RWPE2 (cell line): ENCODE results near the gene CCSER1.

Experiments used
- ATAC-seq: fragments of 200-7000 bp; cut with Tn5 transposase; 3 replicates; pipeline ENCODE4 v1.9.1; 2021; ENCODE audit warnings: low read depth
- DNase-seq: peaks from one replicate; pipeline ENCODE4 v3.0.0-alpha.2; 2020; ENCODE audit warnings: low spot score
- H3K27ac ChIP-seq: fragments of 450-650 bp; 2 replicates; pipeline ENCODE4 v1.5.1; 2017; ENCODE audit warnings: mild to moderate bottlenecking; ENCODE audit not compliant: poor library complexity, severe bottlenecking
- H3K27me3 ChIP-seq: fragments of 250-450 bp; sonication (Bioruptor Pico); 2 replicates; pipeline ENCODE4 v1.5.1; 2021; ENCODE audit warnings: mild to moderate bottlenecking, moderate library complexity; ENCODE audit not compliant: insufficient read depth, poor library complexity, severe bottlenecking
- H3K36me3 ChIP-seq: fragments of 250-450 bp; sonication (Bioruptor Pico); 2 replicates; pipeline ENCODE4 v1.5.1; 2020; ENCODE audit warnings: low read depth, mild to moderate bottlenecking, moderate library complexity
- H3K4me1 ChIP-seq: fragments of 250-450 bp; sonication (Bioruptor Pico); 2 replicates; pipeline ENCODE4 v1.5.1; 2021; ENCODE audit warnings: mild to moderate bottlenecking, moderate library complexity; ENCODE audit not compliant: insufficient read depth, poor library complexity, severe bottlenecking
- H3K4me3 ChIP-seq: fragments of 250-450 bp; sonication (Bioruptor Pico); 2 replicates; pipeline ENCODE4 v1.5.1; 2021; ENCODE audit warnings: mild to moderate bottlenecking, moderate library complexity; ENCODE audit not compliant: severe bottlenecking
- H3K9me3 ChIP-seq: fragments of 250-450 bp; sonication (Bioruptor Pico); 2 replicates; pipeline ENCODE4 v1.5.1; 2021; ENCODE audit warnings: mild to moderate bottlenecking, moderate library complexity; ENCODE audit not compliant: severe bottlenecking
- TF ChIP-seq, protein P1 (sequence below): fragments of 450-650 bp; IDR thresholded peaks from one replicate; pipeline ENCODE4 v1.5.1; 2017; ENCODE audit warnings: mild to moderate bottlenecking, moderate library complexity; ENCODE audit not compliant: poor library complexity, severe bottlenecking

Gene CCSER1

DNA sequence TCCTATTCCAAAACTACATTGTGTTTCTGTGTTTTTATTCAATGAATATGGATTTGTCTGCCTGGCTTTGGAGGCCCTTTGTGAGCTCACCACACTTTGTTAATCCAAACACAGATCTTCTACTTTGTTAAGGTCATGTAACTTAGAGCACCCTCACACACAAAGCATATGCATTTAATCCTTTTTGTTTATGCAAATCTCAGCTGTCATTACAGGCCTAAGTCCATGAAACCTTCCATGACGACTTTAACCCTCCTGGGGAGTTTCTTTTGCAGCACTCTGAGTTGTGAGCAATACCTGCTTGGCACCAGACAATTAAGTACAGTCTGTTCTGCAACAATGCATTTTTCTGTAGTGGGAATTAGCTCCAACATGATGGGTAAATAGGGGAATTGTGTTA is 14.9 kb downstream of the CCSER1 start:
- DNase-seq, result no peak
- H3K27me3 ChIP-seq, result peaks cover 3% of the 10 kb centered on the region
- H3K27ac ChIP-seq, result no peak overlapping the region
- H3K36me3 ChIP-seq, result no peaks in the 10 kb centered on the region
- ATAC-seq, result no peak
- no peak overlapping the region for H3K4me3 ChIP-seq
- no peaks in the 10 kb centered on the region for H3K4me1 ChIP-seq
- H3K9me3 ChIP-seq, result no peaks in the 10 kb centered on the region
- TF ChIP-seq, protein P1, sequence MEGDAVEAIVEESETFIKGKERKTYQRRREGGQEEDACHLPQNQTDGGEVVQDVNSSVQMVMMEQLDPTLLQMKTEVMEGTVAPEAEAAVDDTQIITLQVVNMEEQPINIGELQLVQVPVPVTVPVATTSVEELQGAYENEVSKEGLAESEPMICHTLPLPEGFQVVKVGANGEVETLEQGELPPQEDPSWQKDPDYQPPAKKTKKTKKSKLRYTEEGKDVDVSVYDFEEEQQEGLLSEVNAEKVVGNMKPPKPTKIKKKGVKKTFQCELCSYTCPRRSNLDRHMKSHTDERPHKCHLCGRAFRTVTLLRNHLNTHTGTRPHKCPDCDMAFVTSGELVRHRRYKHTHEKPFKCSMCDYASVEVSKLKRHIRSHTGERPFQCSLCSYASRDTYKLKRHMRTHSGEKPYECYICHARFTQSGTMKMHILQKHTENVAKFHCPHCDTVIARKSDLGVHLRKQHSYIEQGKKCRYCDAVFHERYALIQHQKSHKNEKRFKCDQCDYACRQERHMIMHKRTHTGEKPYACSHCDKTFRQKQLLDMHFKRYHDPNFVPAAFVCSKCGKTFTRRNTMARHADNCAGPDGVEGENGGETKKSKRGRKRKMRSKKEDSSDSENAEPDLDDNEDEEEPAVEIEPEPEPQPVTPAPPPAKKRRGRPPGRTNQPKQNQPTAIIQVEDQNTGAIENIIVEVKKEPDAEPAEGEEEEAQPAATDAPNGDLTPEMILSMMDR, result no peak

DNA sequence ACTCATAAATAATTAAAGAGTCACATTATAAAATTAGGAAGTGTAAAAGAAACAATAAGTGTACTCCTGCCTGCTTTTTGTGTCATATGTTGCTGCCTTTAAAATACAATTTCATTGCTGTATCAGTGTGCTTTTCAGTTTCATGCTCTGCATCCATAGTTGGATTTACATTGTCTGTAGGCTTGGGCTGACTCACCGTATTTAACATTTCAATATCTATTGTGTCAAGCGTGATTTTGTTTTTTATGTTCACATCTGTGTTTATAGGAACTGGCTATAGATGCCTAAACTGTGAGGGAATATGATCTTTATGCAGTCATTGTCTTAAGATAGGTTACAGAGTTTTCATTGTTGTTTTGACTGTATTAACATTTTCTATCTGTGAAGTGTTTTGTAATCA is 18.1 kb downstream of the CCSER1 start:
- DNase-seq (no peak), ATAC-seq (no peak)
- Histone ChIP-seq H3K36me3 (no peaks in the 10 kb centered on the region), H3K27ac (no peak overlapping the region), H3K4me1 (no peaks in the 10 kb centered on the region), H3K9me3 (no peaks in the 10 kb centered on the region), H3K4me3 (no peak overlapping the region), H3K27me3 (peaks cover 3% of the 10 kb centered on the region)
- TF ChIP-seq, protein P1, result no peak

DNA sequence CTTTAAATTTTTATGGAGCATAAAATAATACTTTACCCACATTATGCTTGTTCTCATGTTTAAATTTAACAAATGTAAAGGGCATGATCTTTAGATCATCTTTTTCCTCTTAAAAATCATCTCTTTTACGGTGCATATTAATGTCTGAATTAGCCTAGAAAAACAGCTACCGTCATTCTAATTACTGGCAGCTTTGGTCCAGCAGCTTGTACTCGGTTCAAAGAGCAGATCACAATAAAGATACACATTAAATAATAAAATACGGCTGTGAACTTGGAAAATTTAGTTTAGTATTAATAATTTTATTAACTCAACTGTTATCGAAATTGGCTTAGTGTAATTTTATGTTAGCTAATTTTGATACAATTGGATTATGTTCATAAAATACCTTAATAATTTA is 19.1 kb downstream of the CCSER1 start:
- no peaks in the 10 kb centered on the region for H3K4me1 ChIP-seq
- H3K4me3 ChIP-seq, result no peak overlapping the region
- no peaks in the 10 kb centered on the region for H3K9me3 ChIP-seq
- no peak for ATAC-seq
- H3K36me3 ChIP-seq, result no peaks in the 10 kb centered on the region
- peaks cover 3% of the 10 kb centered on the region for H3K27me3 ChIP-seq
- DNase-seq, result no peak
- no peak overlapping the region for H3K27ac ChIP-seq
- TF ChIP-seq, protein P1, result no peak

DNA sequence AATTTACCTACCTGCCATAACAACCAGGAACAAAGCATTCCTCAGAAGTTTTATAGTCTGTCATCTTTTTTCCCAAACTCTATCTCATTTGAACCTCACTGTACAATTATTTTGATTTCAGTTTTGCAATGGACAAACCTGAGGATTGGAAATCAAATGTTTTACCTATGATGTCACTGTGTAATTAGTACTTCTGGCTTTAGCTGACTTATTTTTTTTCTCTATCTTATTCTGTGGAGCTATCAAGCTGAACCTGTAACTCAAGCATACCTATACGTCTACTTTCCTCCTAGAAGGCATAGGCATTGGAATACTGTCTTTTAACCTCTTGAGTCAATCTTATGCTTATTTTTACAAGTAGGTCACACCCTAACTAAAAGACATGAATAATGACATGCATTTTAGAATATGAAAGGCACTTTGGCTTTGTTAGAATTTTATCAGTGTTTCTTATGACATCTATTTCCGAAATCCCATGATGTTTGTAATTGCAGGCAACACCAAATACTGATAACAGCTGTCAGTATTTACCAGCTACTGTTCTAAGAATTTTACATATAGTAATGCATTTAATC is 21.5 kb downstream of the CCSER1 start:
- Histone ChIP-seq H3K4me3 (no peak overlapping the region), H3K27me3 (peaks cover 3% of the 10 kb centered on the region), H3K27ac (no peak overlapping the region), H3K36me3 (no peaks in the 10 kb centered on the region), H3K9me3 (no peaks in the 10 kb centered on the region), H3K4me1 (no peaks in the 10 kb centered on the region)
- DNase-seq (no peak), ATAC-seq (no peak)
- TF ChIP-seq, protein P1, result no peak

DNA sequence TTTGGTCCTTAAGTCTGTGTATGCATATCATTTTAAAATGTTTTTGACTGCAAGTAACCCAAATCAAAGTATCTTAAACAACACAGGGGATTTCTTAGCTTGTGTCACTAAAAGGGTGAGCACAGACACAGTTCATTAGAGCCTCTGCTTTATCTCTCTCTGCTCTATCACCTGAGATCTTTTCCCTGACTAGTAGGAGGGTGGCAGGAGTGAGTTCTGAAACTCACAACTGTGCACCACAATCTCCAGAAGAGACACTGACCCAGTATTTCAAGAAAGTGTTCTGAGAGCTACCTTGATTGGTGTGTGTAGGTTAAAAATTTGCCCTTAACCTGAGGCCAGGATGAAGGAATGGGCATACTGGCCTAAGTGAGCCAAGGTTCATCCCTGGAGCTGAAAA is 24.8 kb downstream of the CCSER1 start:
- H3K4me1 ChIP-seq, result no peaks in the 10 kb centered on the region
- ATAC-seq (no peak), DNase-seq (no peak)
- H3K27ac ChIP-seq, result no peak overlapping the region
- no peaks in the 10 kb centered on the region for H3K27me3 ChIP-seq
- H3K9me3 ChIP-seq, result no peaks in the 10 kb centered on the region
- H3K36me3 ChIP-seq, result no peaks in the 10 kb centered on the region
- TF ChIP-seq, protein P1, result no peak
- H3K4me3 ChIP-seq, result no peak overlapping the region
